Left lung (tissue), 10 donors: ENCODE results near the gene WWTR1. TPM values are rescaled to one million over a fixed set of nuclear protein-coding genes. Genes with fewer than 3 reads are reported as not detected.

ENCODE experiments used
- ATAC-seq: fragments of 200-7000 bp; cut with Tn5 transposase; one replicate; pipeline ENCODE4 v1.9.1; 2020; ENCODE audit warnings: moderate library complexity
- DNase-seq, 4 donors: peaks; one replicate each; pipeline ENCODE4 v3.0.0-alpha.2; 2013 to 2020
- H3K27ac ChIP-seq, 2 donors: fragments of 200-600 bp; sonication (generic) in 1 of 2; one replicate each; pipeline versions ENCODE4 v1.5.0 to v1.8.0; 2020 to 2021
- H3K27me3 ChIP-seq, 2 donors: fragments of 200-600 bp; sonication (generic) in 1 of 2; one replicate each; pipeline versions ENCODE4 v1.5.0 to v1.8.0; 2020 to 2021
- H3K36me3 ChIP-seq, 2 donors: fragments of 200-600 bp; sonication (generic) in 1 of 2; one replicate each; pipeline versions ENCODE4 v1.5.0 to v1.8.0; 2020 to 2021
- H3K4me1 ChIP-seq, 2 donors: fragments of 200-600 bp; one replicate each; pipeline ENCODE4 v1.8.0; 2021
- H3K4me3 ChIP-seq, 2 donors: fragments of 200-600 bp; sonication (generic) in 1 of 2; one replicate each; pipeline versions ENCODE4 v1.5.0 to v1.8.0; 2020 to 2021; ENCODE audit warnings: mild to moderate bottlenecking in 1 of 2
- H3K9me3 ChIP-seq, 2 donors: fragments of 200-600 bp; sonication (generic) in 1 of 2; one replicate each; pipeline versions ENCODE4 v1.5.0 to v1.8.0; 2020 to 2021
- intact Hi-C, 2 donors: fragments of 100-400 bp; cut with DNase I; formaldehyde crosslinking; loops; one replicate each; pipeline versions ENCODE4 v1.11.2 to v1.14.2; 2022
- polyA plus RNA-seq, 6 donors: library from polyadenylated mRNA; unstranded; fragments of 120-200 nt; gene quantifications; one replicate each; pipeline ENCODE4 v1.2.1, GENCODE V29; 2013; ENCODE audit not compliant: insufficient read length in 6 of 6
- total RNA-seq, 2 donors: library from RNA; stranded (reverse); fragmentation: NEBNext Ultra II Directional; extraction: Animal tissue kit (Norgen Biotek cat#: 25700); gene quantifications; one replicate each; pipeline ENCODE4 v1.2.1, GENCODE V29; 2021
- TF ChIP-seq, protein P1 (sequence below), 2 donors: fragments of 200-600 bp; sonication (generic) in 1 of 2; IDR thresholded peaks; one replicate each; pipeline versions ENCODE4 v1.5.0 to v1.8.0; 2021; ENCODE audit warnings: antibody characterized with exemption in 2 of 2
- donor health status: DM: no; HTN: yes; CAD: no.
- donor health status: DM: no; HTN: no; CAD: no.

The WWTR1 gene
- total and polyA plus RNA-seq, 8 donors: 74.2 to 124 (median 107) TPM

DNA sequence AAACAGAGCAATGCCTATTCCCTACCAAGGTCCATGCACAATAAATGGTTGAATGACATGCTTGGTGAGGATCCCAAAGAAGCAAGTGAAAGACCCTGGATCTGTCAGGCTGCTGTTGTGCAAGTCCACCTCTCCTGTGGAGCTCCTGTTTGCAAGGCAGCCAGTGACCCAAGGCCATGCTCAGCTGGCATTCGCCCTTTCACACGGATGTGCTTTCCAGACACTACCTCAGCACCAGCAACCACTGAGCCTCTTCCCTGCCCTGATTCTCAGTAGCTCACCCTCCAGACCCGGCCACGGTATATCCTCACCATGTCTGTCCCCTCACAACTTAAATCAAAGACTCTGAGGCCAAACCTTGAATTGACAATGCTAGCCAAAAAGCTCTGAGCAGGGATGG, 23.3 kb downstream of the WWTR1 start:
- Histone ChIP-seq H3K36me3 (no peaks in the 10 kb centered on the region), H3K9me3 (no peaks in the 10 kb centered on the region), H3K4me3 (no peak overlapping the region), H3K4me1 (peaks cover 6 to 26% of the 10 kb centered on the region in 2 donors), H3K27ac (peak overlapping the region in 1 of 2 donors; percentile 8), H3K27me3 (peaks cover 0 to 79% of the 10 kb centered on the region in 2 donors)
- intact Hi-C loops: no loop called here
- TF ChIP-seq, protein P1, sequence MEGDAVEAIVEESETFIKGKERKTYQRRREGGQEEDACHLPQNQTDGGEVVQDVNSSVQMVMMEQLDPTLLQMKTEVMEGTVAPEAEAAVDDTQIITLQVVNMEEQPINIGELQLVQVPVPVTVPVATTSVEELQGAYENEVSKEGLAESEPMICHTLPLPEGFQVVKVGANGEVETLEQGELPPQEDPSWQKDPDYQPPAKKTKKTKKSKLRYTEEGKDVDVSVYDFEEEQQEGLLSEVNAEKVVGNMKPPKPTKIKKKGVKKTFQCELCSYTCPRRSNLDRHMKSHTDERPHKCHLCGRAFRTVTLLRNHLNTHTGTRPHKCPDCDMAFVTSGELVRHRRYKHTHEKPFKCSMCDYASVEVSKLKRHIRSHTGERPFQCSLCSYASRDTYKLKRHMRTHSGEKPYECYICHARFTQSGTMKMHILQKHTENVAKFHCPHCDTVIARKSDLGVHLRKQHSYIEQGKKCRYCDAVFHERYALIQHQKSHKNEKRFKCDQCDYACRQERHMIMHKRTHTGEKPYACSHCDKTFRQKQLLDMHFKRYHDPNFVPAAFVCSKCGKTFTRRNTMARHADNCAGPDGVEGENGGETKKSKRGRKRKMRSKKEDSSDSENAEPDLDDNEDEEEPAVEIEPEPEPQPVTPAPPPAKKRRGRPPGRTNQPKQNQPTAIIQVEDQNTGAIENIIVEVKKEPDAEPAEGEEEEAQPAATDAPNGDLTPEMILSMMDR (IDR thresholded peaks at IDR 0.05): no peak
- no peak for ATAC-seq
- DNase-seq: no peak

DNA sequence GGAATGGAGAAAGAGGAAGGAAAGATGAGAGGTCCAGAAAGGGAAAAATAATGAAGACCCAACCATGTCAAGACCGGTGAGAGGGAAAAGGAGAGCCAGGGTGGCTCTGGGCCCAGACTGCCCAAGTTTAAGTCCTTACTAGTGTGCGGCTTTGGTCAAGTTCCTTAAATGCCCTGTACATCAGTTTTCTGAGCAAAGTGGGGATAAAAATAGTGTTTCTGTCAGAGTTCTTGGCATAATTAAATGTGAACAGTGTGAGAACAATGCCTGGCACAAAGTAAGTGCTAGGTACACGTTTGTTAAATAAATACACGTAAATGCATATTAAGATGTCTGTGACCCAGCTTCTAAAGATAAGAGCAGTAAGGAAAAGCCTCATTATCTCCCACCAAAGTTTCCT, 23.8 kb downstream of the WWTR1 start:
- peaks cover 6 to 24% of the 10 kb centered on the region in 2 donors for H3K4me1 ChIP-seq
- ATAC-seq: no peak
- intact Hi-C loops: no loop called here
- no peak overlapping the region for H3K4me3 ChIP-seq
- no peaks in the 10 kb centered on the region for H3K36me3 ChIP-seq
- peaks cover 0 to 74% of the 10 kb centered on the region in 2 donors for H3K27me3 ChIP-seq
- no peak for DNase-seq
- no peak overlapping the region for H3K27ac ChIP-seq
- H3K9me3 ChIP-seq: no peaks in the 10 kb centered on the region
- TF ChIP-seq, protein P1 (IDR thresholded peaks at IDR 0.05): no peak

DNA sequence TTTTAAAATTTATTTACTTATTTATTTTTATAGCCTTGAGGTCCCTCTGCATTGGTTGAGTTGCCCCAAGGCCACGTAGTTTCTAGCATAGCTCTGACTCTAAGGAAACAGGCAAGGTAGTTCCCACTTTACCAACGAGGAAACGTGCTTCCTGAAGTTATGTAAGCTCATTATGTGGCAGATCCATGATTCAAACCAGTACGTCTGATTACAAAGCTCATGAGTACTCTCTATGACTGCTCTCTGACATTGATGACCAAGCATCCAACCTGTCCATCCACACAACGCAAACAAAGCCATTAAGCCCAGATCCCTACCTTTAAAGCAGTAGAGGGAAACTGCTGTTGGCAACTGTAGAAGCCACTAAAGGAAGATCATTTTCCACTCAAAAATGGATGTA, 25.6 kb downstream of the WWTR1 start:
- H3K27ac ChIP-seq: no peak overlapping the region
- intact Hi-C loops: no loop called here
- ATAC-seq: peak; percentile 18

DNA sequence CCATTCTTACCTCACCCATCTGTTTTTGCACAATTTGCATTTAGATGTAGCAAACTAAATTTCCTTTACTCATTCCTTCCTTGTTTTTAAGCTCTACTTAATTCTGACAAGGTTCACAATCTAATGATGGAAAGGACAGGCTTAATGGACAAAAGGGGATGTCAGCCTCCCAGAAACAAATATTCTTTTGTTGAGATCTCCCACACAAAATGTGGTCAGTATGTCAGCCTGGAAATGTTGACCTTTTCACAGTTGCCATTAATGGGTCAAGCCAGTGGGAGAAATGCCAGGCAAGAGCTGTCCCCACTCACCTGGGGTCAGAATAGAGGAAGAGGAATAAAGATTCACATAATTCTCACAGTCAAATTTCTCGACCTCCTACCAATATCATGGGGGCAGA, 27.0 kb downstream of the WWTR1 start:
- TF ChIP-seq, protein P1 (IDR thresholded peaks at IDR 0.05): no peak
- H3K27ac ChIP-seq: no peak overlapping the region

More for the DNA sequence above, 25.6 kb downstream of the WWTR1 start:
- H3K27me3 ChIP-seq: peaks cover 0 to 80% of the 10 kb centered on the region in 2 donors
- peaks cover 10 to 19% of the 10 kb centered on the region in 2 donors for H3K4me1 ChIP-seq
- no peak for DNase-seq
- TF ChIP-seq, protein P1 (IDR thresholded peaks at IDR 0.05): no peak
- no peaks in the 10 kb centered on the region for H3K36me3 ChIP-seq
- H3K9me3 ChIP-seq: no peaks in the 10 kb centered on the region
- no peak overlapping the region for H3K4me3 ChIP-seq

DNA sequence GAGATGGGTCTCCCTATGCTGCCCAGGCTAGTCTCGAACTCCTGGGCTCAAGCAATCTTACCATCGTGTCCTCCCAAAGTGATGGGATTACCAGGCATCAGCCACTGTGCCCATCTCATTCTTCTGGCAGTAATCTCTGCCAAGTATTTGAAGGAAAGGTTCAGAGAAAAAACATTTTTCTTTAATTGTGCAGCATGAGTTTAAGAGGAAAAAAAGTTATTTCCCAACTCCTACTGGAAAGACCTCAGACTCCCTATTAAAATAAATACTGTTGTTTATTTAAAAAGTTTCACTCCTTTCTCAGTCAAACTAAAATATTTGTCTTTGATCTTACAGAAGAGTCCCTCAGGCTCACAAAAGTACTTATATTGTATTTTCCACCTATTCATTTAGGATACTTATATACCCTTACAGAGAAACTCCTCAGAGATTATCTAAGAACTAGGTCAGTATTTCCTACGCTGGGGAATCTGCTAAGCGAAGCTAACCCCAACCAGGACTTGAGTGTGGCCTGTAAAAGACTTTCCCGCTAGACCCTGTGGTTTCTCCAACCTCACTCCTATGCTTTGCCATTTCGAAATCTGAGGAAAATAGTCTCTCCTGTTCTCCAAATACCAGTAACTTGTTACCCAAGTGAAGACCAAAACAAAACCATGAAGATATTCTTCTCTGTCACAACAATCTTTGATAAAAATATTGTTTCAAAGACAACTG, 28.7 kb downstream of the WWTR1 start:
- intact Hi-C loops: no loop called here
- H3K4me1 ChIP-seq: peaks cover 12 to 25% of the 10 kb centered on the region in 2 donors
- H3K27ac ChIP-seq: peak overlapping the region; percentile 45 to 63
- DNase-seq (no peak), ATAC-seq (peak; percentile 67)
- H3K27me3 ChIP-seq: peaks cover 0 to 94% of the 10 kb centered on the region in 2 donors
- no peaks in the 10 kb centered on the region for H3K36me3 ChIP-seq
- H3K9me3 ChIP-seq: no peaks in the 10 kb centered on the region
- H3K4me3 ChIP-seq: no peak overlapping the region
- TF ChIP-seq, protein P1 (IDR thresholded peaks at IDR 0.05): no peak

More for the DNA sequence above, 27.0 kb downstream of the WWTR1 start:
- Histone ChIP-seq H3K9me3 (no peaks in the 10 kb centered on the region), H3K4me1 (peaks cover 10 to 23% of the 10 kb centered on the region in 2 donors), H3K4me3 (no peak overlapping the region), H3K27me3 (peaks cover 0 to 87% of the 10 kb centered on the region in 2 donors), H3K36me3 (no peaks in the 10 kb centered on the region)
- DNase-seq (no peak), ATAC-seq (no peak)
- intact Hi-C loops: no loop called here
